ENCODE measurements around the gene S100A9.
A peak's percentile ranks its signal among the peaks of the same experiment; 100 is the strongest.
"Not testable (repeated sequence)": the region's sequence is repeated elsewhere in the genome, so short reads cannot be mapped to it uniquely, and the experiment has no call there.

S100A9 gene

DNA sequence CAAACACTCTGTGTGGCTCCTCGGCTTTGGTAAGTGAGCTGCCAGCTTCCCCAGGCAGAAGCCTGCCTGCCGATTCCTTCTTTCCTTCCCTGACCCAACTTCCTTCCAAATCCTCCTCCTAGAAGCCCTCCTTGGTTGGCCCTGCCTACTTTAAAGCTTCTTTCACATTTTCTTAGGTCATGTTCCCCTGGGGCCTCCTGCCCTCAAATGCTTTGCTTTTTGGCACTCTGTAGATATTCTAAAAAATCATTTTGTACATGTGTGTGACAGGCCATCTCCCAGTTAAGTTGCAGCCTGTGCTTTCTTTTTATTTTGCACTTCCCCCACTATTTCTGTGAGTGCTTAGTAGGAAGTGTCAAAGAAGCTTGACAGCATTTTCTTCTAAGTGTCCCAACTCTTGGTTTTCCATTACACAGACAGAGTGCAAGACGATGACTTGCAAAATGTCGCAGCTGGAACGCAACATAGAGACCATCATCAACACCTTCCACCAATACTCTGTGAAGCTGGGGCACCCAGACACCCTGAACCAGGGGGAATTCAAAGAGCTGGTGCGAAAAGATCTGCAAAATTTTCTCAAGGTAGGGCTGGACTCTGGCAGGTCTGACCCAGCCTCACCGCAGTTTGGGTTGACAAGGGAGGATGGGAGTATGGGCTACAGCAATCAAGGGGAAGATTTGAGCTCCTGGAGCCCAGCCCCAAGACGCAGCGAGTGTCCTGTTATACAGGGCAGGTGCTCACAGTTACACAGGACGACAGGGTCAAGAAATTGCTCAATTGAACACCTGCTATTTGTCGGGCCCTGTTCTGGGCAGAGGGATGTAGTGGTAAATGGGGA lies at the start of gene S100A9:
Gene S100A9 (plus strand): TSS at position 2 of the 838 bp plus-strand sequence. CDS start 430 bp downstream, at position 432.
- H3K4me1 Mint-ChIP-seq, result peaks cover 15 to 19% of the 10 kb centered on the region in 2 donors
- peak within 1 kb of the TSS; percentile 20 for H3K27ac Mint-ChIP-seq
- H3K9me3 Mint-ChIP-seq, result no peaks in the 10 kb centered on the region

DNA sequence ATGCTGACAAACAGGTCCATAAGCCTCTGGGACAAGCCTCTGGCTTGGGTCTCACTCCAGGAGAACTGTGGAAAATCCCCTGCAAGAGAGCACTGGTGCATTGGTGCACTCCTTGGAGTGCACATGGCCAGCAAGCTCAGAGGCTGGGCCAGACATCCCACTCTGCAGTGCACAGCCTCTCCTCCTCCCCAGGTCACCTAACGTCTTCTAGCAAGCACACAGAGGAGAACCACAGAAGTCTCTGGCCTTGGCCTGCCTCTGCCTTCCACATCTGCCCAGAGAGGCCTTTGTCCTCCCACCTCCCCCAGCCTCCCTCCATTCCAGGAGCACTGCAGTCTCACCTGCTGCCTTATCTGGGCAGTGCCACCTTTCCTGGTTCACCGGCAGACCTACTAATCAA lies 49.1 kb upstream of the S100A9 start:
- peaks cover 12 to 16% of the 10 kb centered on the region in 2 donors for H3K27me3 Mint-ChIP-seq
- H3K36me3 Mint-ChIP-seq, result no peaks in the 10 kb centered on the region
- H3K27ac Mint-ChIP-seq, result no peak overlapping the region
- no peak overlapping the region for H3K4me3 Mint-ChIP-seq
- H3K4me1 Mint-ChIP-seq, result no peaks in the 10 kb centered on the region
- H3K9me3 Mint-ChIP-seq, result no peaks in the 10 kb centered on the region
- no peak for DNase-seq
- no peak for ATAC-seq (replicated peaks)

More for the DNA sequence above, at the start of gene S100A9:
- Mint-ChIP-seq H3K27me3 (peaks cover 39 to 54% of the 10 kb centered on the region in 2 donors), H3K4me3 (peak within 1 kb of the TSS in 1 of 2 donors; percentile 37), H3K36me3 (no peaks in the 10 kb centered on the region)
- DNase-seq (no peak), ATAC-seq (replicated peaks) (no peak)

DNA sequence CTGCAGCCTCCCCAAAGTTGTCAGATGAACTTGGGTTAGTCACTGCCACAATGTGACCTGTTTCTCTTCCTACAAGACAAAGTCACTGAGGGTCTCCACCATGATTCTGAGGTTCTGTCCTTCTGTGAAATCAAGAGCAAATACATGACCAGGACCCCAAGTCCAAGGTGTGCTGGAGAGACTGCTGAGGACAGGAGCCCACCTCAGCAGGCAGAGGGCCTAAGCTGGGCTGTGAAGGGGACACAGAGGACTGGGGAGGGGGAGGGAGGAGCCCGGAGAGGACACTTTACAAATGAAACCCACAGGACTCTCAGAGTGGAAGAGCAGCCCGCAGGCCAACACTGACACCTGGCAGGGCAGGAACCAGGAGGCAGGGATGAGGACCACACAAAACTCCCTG lies 48.2 kb upstream of the S100A9 start:
- no peak for ATAC-seq (replicated peaks)
- no peaks in the 10 kb centered on the region for H3K9me3 Mint-ChIP-seq
- H3K4me3 Mint-ChIP-seq, result no peak overlapping the region
- H3K36me3 Mint-ChIP-seq, result no peaks in the 10 kb centered on the region
- H3K4me1 Mint-ChIP-seq, result no peaks in the 10 kb centered on the region
- DNase-seq, result no peak
- no peak overlapping the region for H3K27ac Mint-ChIP-seq
- peaks cover 13 to 16% of the 10 kb centered on the region in 2 donors for H3K27me3 Mint-ChIP-seq

DNA sequence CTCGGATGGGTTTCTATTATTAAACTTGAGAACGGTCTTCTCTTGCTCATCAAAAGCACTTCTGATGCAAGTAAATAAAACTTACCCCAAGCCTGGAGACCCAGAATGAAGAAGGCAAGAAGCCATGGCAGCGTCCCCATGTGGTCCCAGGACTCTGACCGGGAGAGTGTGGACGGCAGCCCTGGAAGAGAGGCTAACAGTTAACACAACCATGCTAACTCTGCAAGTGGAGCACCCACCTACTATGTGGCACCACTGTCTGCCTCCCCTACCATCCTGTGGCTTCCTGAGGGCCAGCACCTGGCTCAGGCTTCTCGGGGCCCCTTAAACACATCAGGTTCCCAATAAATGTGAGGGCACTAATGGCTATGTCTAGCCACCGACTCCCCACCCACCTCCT lies 47.1 kb upstream of the S100A9 start:
- DNase-seq (no peak), ATAC-seq (replicated peaks) (no peak)
- Mint-ChIP-seq H3K36me3 (no peaks in the 10 kb centered on the region), H3K27ac (no peak overlapping the region), H3K4me3 (no peak overlapping the region), H3K4me1 (no peaks in the 10 kb centered on the region), H3K9me3 (peaks cover 0 to 2% of the 10 kb centered on the region in 2 donors), H3K27me3 (peaks cover 13 to 20% of the 10 kb centered on the region in 2 donors)

DNA sequence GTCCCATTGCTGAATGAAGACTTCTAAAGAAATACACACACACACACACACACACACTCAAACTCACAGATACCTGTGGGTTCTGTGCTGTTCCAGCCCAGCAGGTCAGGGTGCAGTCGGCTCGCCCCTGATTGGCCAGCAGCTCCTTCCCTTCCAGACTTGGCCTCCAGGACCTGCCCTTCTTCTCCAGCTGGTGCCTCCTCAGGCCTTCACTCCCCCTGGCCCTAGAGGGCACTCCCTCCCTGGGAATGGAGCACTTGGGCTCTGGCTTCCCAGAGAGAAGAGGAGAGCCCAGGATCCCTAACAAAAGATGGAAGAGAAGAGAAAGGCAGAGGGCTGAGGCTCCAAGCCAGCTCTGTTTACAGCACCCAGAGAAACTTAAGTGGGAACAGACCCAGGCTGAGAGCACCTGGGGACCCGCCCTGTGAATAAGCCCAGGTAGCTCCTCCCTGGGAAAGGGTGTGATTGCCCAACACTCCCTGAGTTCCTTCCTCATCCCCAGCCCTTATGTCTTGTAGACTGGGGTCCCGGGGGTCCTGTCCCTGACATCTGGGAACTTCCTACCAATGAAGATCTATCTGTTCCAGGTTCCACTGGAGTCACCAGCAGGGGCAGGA lies 45.0 kb upstream of the S100A9 start, which contains the start of gene PGLYRP3:
Gene PGLYRP3 (minus strand): TSS at position 383 of the 617 bp plus-strand sequence. CDS start 2,287 bp downstream, outside the sequence.
- Mint-ChIP-seq H3K36me3 (no peaks in the 10 kb centered on the region), H3K4me1 (peaks cover 0 to 2% of the 10 kb centered on the region in 2 donors), H3K4me3 (no peak within 1 kb of the TSS), H3K9me3 (peaks cover 0 to 2% of the 10 kb centered on the region in 2 donors), H3K27ac (no peak within 1 kb of the TSS), H3K27me3 (peaks cover 9 to 21% of the 10 kb centered on the region in 2 donors)
- DNase-seq (no peak), ATAC-seq (replicated peaks) (no peak)

DNA sequence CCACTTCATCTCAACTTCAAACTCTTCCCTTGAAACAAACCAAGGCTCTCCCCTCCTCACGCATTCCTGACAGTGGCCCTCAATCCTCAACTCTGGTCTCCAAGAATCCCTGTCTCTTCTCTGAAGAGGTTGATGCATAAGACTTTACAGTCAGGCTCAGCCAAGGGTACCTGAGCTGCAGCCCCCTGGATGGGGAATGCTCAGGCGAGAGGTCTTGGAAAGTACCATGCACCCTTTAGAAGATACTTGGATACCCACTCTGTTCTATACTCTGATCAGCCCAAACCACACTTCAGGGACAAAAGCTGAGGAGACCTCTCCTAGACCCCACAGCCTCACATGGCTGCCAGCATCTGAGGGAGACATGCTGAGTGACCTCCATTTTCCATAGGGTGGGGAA lies 44.4 kb upstream of the S100A9 start:
- Mint-ChIP-seq H3K4me3 (no peak overlapping the region), H3K9me3 (peaks cover 0 to 4% of the 10 kb centered on the region in 2 donors), H3K36me3 (no peaks in the 10 kb centered on the region), H3K27ac (no peak overlapping the region), H3K27me3 (peaks cover 15 to 22% of the 10 kb centered on the region in 2 donors), H3K4me1 (peaks cover 0 to 2% of the 10 kb centered on the region in 2 donors)
- ATAC-seq (replicated peaks), result no peak
- DNase-seq, result no peak

DNA sequence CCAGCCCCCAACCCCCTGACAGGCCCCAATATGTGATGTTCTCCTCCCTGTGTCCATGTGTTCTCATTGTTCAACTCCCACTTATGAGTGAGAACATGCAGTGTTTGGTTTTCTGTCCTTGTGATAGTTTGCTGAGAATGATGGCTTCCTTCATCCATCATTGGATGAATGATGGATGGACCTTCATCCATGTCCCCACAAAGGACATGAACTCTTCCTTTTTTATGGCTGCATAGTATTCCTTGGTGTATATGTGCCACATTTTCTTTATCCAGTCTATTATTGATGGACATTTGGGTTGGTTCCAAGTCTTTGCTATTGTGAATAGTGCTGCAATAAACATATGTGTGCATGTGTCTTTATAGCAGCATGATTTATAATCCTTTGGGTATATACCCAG lies 43.3 kb upstream of the S100A9 start:
- not testable (repeated sequence) for H3K4me3 Mint-ChIP-seq; H3K27ac Mint-ChIP-seq; ATAC-seq (replicated peaks); H3K4me1 Mint-ChIP-seq; DNase-seq; H3K9me3 Mint-ChIP-seq; H3K36me3 Mint-ChIP-seq
- peaks cover 15 to 25% of the 10 kb centered on the region in 2 donors for H3K27me3 Mint-ChIP-seq

DNA sequence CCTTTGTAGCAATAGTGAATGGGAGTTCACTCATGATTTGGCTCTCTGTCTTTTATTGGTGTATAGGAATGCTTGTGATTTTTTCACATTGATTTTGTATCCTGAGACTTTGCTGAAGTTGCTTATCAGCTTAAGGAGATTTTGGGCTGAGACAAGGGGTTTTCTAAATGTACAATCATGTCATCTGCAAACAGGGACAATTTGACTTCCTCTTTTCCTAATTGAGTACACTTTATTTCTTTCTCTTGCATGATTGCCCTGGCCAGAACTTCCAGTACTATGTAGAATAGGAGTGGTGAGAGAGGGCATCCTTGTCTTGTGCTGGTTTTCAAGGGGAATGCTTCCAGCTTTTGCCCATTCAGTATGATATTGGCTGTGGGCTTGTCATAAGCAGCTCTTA lies 41.6 kb upstream of the S100A9 start:
- not testable (repeated sequence) for H3K27ac Mint-ChIP-seq; H3K36me3 Mint-ChIP-seq; DNase-seq; H3K9me3 Mint-ChIP-seq; H3K4me1 Mint-ChIP-seq; H3K4me3 Mint-ChIP-seq; ATAC-seq (replicated peaks)
- H3K27me3 Mint-ChIP-seq, result peaks cover 26 to 36% of the 10 kb centered on the region in 2 donors

DNA sequence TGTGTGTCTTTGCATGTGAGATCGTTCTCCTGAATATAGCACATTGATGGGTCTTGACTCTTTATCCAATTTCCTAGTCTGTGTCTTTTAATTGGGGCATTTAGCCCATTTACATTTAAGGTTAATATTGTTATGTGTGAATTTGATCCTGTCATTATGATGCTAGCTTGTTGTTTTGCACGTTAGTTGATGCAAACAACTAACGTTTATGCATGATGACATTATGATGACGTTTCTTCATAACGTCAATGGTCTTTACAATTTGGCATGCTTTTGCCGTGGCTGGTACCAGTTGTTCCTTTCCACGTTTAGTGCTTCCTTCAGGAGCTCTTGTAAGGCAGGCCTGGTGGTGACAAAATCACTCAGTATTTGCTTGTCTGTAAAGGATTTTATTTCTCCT lies 39.5 kb upstream of the S100A9 start:
- not testable (repeated sequence) for DNase-seq; H3K27ac Mint-ChIP-seq; H3K36me3 Mint-ChIP-seq; H3K4me3 Mint-ChIP-seq; H3K4me1 Mint-ChIP-seq; ATAC-seq (replicated peaks)
- Mint-ChIP-seq H3K9me3 (peaks cover 0 to 13% of the 10 kb centered on the region in 2 donors), H3K27me3 (peaks cover 26 to 35% of the 10 kb centered on the region in 2 donors)

DNA sequence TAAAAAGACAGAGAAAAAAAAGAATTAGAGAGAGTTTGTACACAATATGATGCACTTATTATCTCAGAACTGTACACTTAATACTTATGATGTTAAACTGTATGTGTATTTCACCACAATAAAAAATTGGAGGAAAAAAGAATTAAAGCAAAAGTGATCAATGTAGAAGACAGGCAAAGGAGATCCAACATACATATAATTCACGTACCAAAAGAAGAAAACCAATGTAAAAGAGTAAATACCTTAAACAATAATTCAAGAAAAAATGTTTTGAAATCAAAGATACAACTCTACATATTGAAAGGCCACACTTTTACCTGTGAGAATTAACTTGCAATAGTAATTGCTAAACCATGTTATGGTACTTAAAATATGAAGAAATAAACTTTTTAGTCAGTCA lies 35.1 kb upstream of the S100A9 start:
- DNase-seq (no peak), ATAC-seq (replicated peaks) (no peak)
- Mint-ChIP-seq H3K27ac (no peak overlapping the region), H3K9me3 (peaks cover 0 to 12% of the 10 kb centered on the region in 2 donors), H3K4me3 (no peak overlapping the region), H3K36me3 (peaks cover 0 to 1% of the 10 kb centered on the region in 2 donors), H3K27me3 (peaks cover 15 to 30% of the 10 kb centered on the region in 2 donors), H3K4me1 (no peaks in the 10 kb centered on the region)

DNA sequence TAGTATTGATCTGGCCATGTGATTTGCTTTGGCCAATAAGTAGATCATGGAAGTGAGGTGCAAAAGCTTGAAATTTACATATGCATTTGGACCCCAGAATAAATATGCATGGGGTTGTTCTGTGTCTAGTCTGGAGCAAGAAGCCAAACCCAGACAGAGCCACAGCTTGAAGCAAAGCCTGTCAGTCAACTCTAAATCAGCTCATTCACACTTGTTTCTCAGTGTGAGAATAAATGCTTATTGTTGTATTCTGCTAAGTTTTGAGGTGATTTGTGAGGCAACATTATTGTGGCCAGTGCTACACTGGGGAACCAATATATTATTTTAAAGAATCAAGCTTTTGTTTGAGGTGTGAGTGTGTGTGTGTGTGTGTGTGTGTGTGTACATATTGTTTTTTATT lies 32.7 kb upstream of the S100A9 start:
- DNase-seq (no peak), ATAC-seq (replicated peaks) (no peak)
- H3K4me3 Mint-ChIP-seq, result no peak overlapping the region
- no peaks in the 10 kb centered on the region for H3K4me1 Mint-ChIP-seq
- H3K27ac Mint-ChIP-seq, result no peak overlapping the region
- peaks cover 0 to 2% of the 10 kb centered on the region in 2 donors for H3K36me3 Mint-ChIP-seq
- peaks cover 12 to 19% of the 10 kb centered on the region in 2 donors for H3K27me3 Mint-ChIP-seq
- H3K9me3 Mint-ChIP-seq, result peaks cover 8 to 13% of the 10 kb centered on the region in 2 donors

DNA sequence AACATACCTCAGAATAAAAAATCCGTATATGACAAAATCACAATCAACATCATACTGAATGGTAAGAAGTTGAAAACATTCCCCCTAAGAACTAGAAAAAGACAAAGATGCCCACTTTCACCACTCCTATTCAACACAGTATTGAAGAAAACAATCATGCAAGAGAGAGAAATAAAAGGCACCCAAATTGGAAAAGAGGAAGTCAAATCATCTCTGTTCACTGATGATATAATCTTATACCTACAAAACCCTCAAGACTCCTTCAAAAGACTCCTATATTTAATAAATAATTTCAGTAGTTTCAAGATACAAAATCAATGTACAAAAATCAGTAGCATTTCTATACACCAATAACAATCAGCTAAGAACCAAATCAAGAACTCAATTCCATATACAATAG lies 23.8 kb upstream of the S100A9 start:
- DNase-seq, result no peak
- peaks cover 16 to 17% of the 10 kb centered on the region in 2 donors for H3K9me3 Mint-ChIP-seq
- H3K4me3 Mint-ChIP-seq, result no peak overlapping the region
- H3K27me3 Mint-ChIP-seq, result peaks cover 37 to 46% of the 10 kb centered on the region in 2 donors
- peaks cover 0 to 2% of the 10 kb centered on the region in 2 donors for H3K4me1 Mint-ChIP-seq
- ATAC-seq (replicated peaks), result no peak
- peaks cover 4 to 10% of the 10 kb centered on the region in 2 donors for H3K36me3 Mint-ChIP-seq
- H3K27ac Mint-ChIP-seq, result no peak overlapping the region

DNA sequence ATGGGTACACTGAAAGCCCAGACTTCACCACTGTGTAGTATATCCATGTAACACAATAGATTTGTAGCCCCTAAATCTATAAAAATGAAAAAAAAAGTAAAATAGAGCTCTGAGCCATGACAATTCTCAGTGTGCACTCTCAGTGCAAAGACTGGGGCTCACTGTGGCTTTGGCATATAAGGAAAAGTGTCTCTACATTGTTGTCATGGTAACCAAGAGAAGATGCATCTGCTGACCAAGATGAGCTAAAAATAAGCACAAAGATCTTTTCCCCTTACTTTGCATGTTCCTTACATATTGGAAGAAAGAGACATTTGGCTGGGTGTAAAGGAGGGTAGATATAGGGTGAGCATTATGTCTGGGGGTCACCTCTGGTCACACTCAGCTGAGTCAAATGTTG lies 21.0 kb upstream of the S100A9 start:
- Mint-ChIP-seq H3K27ac (no peak overlapping the region), H3K9me3 (peaks cover 8 to 9% of the 10 kb centered on the region in 2 donors), H3K27me3 (peaks cover 39 to 42% of the 10 kb centered on the region in 2 donors), H3K4me3 (no peak overlapping the region), H3K4me1 (peaks cover 0 to 3% of the 10 kb centered on the region in 2 donors), H3K36me3 (no peaks in the 10 kb centered on the region)
- ATAC-seq (replicated peaks), result no peak
- DNase-seq, result no peak

DNA sequence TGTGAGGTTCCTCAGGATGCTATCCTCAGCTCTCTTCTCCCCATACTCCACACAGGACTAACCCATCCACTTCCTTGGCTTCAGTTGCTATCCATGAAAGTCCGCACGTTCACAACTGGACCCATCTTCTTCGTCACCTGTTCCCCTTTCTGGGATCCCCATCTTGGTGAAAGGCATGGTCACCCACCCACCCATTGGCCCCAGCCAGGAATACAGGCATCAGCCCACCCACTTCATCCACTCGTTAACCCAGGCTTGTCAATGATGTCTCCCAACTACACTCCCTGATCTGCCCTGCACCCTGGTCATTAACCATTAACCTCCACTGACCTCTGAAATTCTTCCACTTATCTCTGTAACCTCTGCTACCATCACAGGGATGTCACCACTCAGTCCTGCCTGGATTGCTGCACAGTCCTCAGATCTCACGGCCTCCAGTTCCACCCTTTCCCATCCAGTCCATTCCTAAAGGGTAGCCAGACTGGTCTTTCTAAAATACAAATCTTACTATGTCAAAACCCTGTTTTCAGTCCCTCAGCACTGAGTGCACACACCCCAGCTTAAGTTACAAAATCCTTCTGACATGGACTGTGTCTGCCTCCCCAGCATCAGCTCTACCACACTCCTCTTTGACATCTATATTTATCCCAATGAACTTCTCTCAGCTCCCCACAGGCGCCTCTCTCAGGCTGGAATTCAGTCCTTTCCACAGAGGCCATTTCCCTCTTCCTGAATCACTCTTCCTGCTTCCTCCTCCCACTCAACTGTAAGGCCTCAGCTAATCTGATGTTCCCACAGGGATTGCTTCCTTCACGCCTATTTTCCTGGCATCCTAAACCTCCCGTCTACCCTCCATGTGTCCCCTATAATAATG lies 19.4 kb upstream of the S100A9 start:
- Mint-ChIP-seq H3K4me1 (peaks cover 0 to 5% of the 10 kb centered on the region in 2 donors), H3K36me3 (no peaks in the 10 kb centered on the region), H3K27ac (no peak overlapping the region), H3K4me3 (no peak overlapping the region), H3K9me3 (peaks cover 1 to 3% of the 10 kb centered on the region in 2 donors), H3K27me3 (peaks cover 51 to 53% of the 10 kb centered on the region in 2 donors)
- ATAC-seq (replicated peaks), result no peak
- no peak for DNase-seq
